ENCODE measurements around the gene TMEM235.
A peak's percentile ranks its signal among the peaks of the same experiment; 100 is the strongest.

The TMEM235 gene

DNA sequence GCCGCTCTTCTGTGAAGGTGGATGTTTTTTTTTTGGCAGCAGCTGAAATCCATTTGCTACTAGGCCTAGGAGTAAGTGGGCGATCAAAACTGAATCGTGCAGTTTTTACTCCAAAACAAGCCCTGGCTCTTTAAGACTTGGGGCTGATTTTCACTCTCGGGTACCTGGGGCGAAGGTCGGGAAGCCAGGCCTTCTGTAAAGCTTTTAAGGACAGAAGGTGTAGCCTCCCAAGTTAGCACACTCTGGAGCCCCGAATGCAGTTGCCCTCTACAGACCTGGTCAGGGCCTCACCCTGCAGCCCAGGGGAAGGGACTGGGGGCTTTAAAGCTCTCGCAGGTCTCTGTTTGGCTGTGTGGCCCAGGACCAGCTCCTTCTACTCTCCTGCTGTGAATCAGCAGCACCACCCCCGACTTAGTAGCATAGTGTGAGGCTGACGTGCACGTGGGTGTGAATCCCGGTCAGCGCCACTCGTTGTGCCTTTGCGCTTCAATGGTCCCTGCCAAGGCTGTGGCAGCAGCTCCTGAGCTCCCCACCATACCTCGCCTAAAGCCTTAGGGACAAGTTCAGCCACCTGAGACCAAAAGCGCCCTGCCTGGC lies 49.9 kb downstream of the TMEM235 start:
- no peak for TF ChIP-seq CTCF (IDR thresholded peaks at IDR 0.05; ENCODE audit: control extremely low read depth, extremely low read depth, low read depth, missing control alignments)
- POLR2A ChIA-PET = no interaction called here
- CTCF ChIA-PET = interaction anchor here (0.9 to 3.2 kb wide), 5 partner anchors 9 to 196 kb away, joined by 3 to 10 read pairs (median 4); no protein-coding TSS in a partner anchor
- no peak for DNase-seq (ENCODE audit: extremely low spot score)

DNA sequence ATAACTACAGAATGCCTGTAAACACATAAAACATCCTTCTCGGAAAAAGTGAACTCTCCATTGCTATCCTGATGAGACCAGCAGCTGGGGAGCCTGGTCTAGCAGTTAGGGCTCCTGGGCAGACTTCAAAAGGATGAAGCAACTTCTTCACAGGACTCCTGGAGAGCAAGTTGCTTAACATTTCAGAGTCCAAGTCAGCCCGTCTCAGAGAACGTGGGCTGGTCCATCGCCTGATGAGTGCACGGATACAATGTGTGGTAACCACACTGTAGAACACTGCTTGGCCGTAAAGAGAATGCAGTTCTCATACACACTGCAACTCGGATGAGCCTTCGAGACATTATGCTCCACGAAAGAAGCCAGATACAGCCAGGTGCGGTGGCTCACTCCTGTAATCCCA lies 52.7 kb downstream of the TMEM235 start:
- TF ChIP-seq CTCF (IDR thresholded peaks at IDR 0.05; ENCODE audit: control extremely low read depth, extremely low read depth, low read depth, missing control alignments) = no peak
- POLR2A ChIA-PET = no interaction called here
- no peak for DNase-seq (ENCODE audit: extremely low spot score)
- CTCF ChIA-PET = no interaction called here

- no peak for TF ChIP-seq CTCF (IDR thresholded peaks at IDR 0.05; ENCODE audit: control extremely low read depth, extremely low read depth, low read depth, missing control alignments)
- ChIA-PET CTCF (interaction anchor here (1.1 to 3.3 kb wide), 17 partner anchors 10 to 276 kb away, joined by 3 to 21 read pairs (median 4); partner anchors contain the start of gene SOCS3), POLR2A (no interaction called here)
- DNase-seq (ENCODE audit: extremely low spot score) = no peak
These were observed 57.6 kb downstream of the TMEM235 start for GRCh38 chr17:78289004-78289403.

- DNase-seq (ENCODE audit: extremely low spot score) = peak; percentile 84
- TF ChIP-seq CTCF (IDR thresholded peaks at IDR 0.05; ENCODE audit: control extremely low read depth, extremely low read depth, low read depth, missing control alignments) = peak; percentile 82
- ChIA-PET POLR2A (no interaction called here), CTCF (interaction anchor here (0.8 to 4.4 kb wide), 15 partner anchors 9 to 277 kb away, joined by 3 to 24 read pairs (median 4); no protein-coding TSS in a partner anchor)
These were observed 58.5 kb downstream of the TMEM235 start for GRCh38 chr17:78289802-78290363.

Measured in GM10248 (cell line).